Measurements from ENCODE around the gene TMEM232. TPM values are rescaled to one million over a fixed set of nuclear protein-coding genes. Genes with fewer than 3 reads are reported as not detected.

TMEM232 gene
- total RNA-seq, 4 donors from 2014 or later, result 0.53 to 3.1 (median 1.5) TPM

- TF ChIP-seq CTCF (IDR thresholded peaks at IDR 0.05) (no peak), POLR2A (IDR thresholded peaks at IDR 0.05) (no peak)
- intact Hi-C loops (cut with DNase I), result no loop called here
- Histone ChIP-seq H3K27me3 (no peaks in the 10 kb centered on the region), H3K4me1 (no peaks in the 10 kb centered on the region), H3K36me3 (no peaks in the 10 kb centered on the region), H3K27ac (no peak overlapping the region), H3K4me3 (no peak overlapping the region), H3K9me3 (no peaks in the 10 kb centered on the region)
- no peak for DNase-seq
- WGBS, 2 donors, result 44 to 46% methylated on average over 4 of the region's 4 CpGs
Observed at GRCh38 chr5:110401881-110402280, 324.6 kb downstream of the TMEM232 start.

GRCh38 chr5:110398951-110399350, 327.5 kb downstream of the TMEM232 start:
- no peak for TF ChIP-seq POLR2A (IDR thresholded peaks at IDR 0.05)
- TF ChIP-seq CTCF (IDR thresholded peaks at IDR 0.05), result no peak
- Histone ChIP-seq H3K27me3 (no peaks in the 10 kb centered on the region), H3K4me3 (no peak overlapping the region), H3K36me3 (no peaks in the 10 kb centered on the region), H3K27ac (no peak overlapping the region), H3K9me3 (no peaks in the 10 kb centered on the region), H3K4me1 (no peaks in the 10 kb centered on the region)
- intact Hi-C loops (cut with DNase I), result no loop called here
- WGBS, 2 donors, result 51 to 57% methylated on average over 1 to 2 of the region's 2 CpGs
- DNase-seq, result no peak

GRCh38 chr5:110397281-110397680, 329.2 kb downstream of the TMEM232 start:
- WGBS, 2 donors, result 89% methylated on average over 1 of the region's 1 CpG
- Histone ChIP-seq H3K27ac (no peak overlapping the region), H3K9me3 (no peaks in the 10 kb centered on the region), H3K4me3 (no peak overlapping the region), H3K27me3 (no peaks in the 10 kb centered on the region), H3K36me3 (no peaks in the 10 kb centered on the region), H3K4me1 (no peaks in the 10 kb centered on the region)
- DNase-seq, result no peak
- no peak for TF ChIP-seq CTCF (IDR thresholded peaks at IDR 0.05)
- intact Hi-C loops (cut with DNase I), result no loop called here

- TF ChIP-seq CTCF (IDR thresholded peaks at IDR 0.05), result no peak
- no peak for TF ChIP-seq POLR2A (IDR thresholded peaks at IDR 0.05)
- DNase-seq, result no peak
- Histone ChIP-seq H3K4me1 (no peaks in the 10 kb centered on the region), H3K36me3 (no peaks in the 10 kb centered on the region), H3K4me3 (no peak overlapping the region), H3K27me3 (no peaks in the 10 kb centered on the region), H3K27ac (no peak overlapping the region), H3K9me3 (no peaks in the 10 kb centered on the region)
- intact Hi-C loops (cut with DNase I), result no loop called here
Observed at GRCh38 chr5:110386782-110387181, 339.7 kb downstream of the TMEM232 start.

GRCh38 chr5:110383231-110383630, 343.2 kb downstream of the TMEM232 start:
- no peaks in the 10 kb centered on the region for H3K27me3 ChIP-seq
- no peaks in the 10 kb centered on the region for H3K36me3 ChIP-seq
- no peaks in the 10 kb centered on the region for H3K4me1 ChIP-seq
- intact Hi-C loops (cut with DNase I), result no loop called here
- TF ChIP-seq CTCF (IDR thresholded peaks at IDR 0.05) (no peak), POLR2A (IDR thresholded peaks at IDR 0.05) (no peak)
- no peak for DNase-seq
- no peak overlapping the region for H3K27ac ChIP-seq
- H3K4me3 ChIP-seq, result no peak overlapping the region
- no peaks in the 10 kb centered on the region for H3K9me3 ChIP-seq

Data from esophagus squamous epithelium (tissue), 5 donors.